Mucosa of descending colon (tissue), 3 donors: Measurements from ENCODE around the gene SNX21. TPM values are rescaled to one million over a fixed set of nuclear protein-coding genes. Genes with fewer than 3 reads are reported as not detected.

Source experiments
- ATAC-seq: fragments of 200-7000 bp; cut with Tn5 transposase; one replicate; pipeline ENCODE4 v1.9.1; 2020; ENCODE audit warnings: mild to moderate bottlenecking, moderate library complexity
- DNase-seq, 3 donors: peaks; one replicate each; pipeline ENCODE4 v3.0.0-alpha.2; 2020
- H3K36me3 ChIP-seq: fragments of 200-600 bp; one replicate; pipeline ENCODE4 v1.8.0; 2021; ENCODE audit warnings: low read depth, mild to moderate bottlenecking
- H3K4me1 ChIP-seq: fragments of 200-600 bp; one replicate; pipeline ENCODE4 v1.8.0; 2021; ENCODE audit warnings: low read depth, mild to moderate bottlenecking
- H3K4me3 ChIP-seq: fragments of 200-600 bp; one replicate; pipeline ENCODE4 v1.8.0; 2021; ENCODE audit warnings: mild to moderate bottlenecking
- H3K9me3 ChIP-seq: fragments of 200-600 bp; one replicate; pipeline ENCODE4 v1.8.0; 2021; ENCODE audit warnings: mild to moderate bottlenecking
- intact Hi-C, 2 donors: fragments of 100-400 bp; cut with DNase I in 1 of 2; cut with micrococcal nuclease in 1 of 2; formaldehyde crosslinking; loops; one replicate each; pipeline versions ENCODE4 v1.11.0 to v1.11.1; 2022; cut with DNase I, micrococcal nuclease
- total RNA-seq, 3 donors: library from RNA; stranded (reverse); fragmentation: NEBNext Ultra II Directional in 2 of 3; extraction: Animal tissue kit (Norgen Biotek cat#: 25700) in 2 of 3; gene quantifications; one replicate each; pipeline versions ENCODE4 v1.2.1 to v1.2.4, GENCODE V29; 2021 to 2023
- TF ChIP-seq, protein P1 (sequence below): fragments of 200-600 bp; IDR thresholded peaks from one replicate; pipeline ENCODE4 v1.8.0; 2022; ENCODE audit warnings: antibody characterized with exemption, mild to moderate bottlenecking
- donor health status: DM: no; HTN: no; CAD: no; lungs with moderate emphysema.
- donor health status: DM: no; HTN: no; CAD: no.
- donor health status: DM: no; HTN: yes; CAD: no.

SNX21 gene
- total RNA-seq, 3 donors from 2014 or later: 13.8 to 31.5 (median 14.0) TPM

DNA sequence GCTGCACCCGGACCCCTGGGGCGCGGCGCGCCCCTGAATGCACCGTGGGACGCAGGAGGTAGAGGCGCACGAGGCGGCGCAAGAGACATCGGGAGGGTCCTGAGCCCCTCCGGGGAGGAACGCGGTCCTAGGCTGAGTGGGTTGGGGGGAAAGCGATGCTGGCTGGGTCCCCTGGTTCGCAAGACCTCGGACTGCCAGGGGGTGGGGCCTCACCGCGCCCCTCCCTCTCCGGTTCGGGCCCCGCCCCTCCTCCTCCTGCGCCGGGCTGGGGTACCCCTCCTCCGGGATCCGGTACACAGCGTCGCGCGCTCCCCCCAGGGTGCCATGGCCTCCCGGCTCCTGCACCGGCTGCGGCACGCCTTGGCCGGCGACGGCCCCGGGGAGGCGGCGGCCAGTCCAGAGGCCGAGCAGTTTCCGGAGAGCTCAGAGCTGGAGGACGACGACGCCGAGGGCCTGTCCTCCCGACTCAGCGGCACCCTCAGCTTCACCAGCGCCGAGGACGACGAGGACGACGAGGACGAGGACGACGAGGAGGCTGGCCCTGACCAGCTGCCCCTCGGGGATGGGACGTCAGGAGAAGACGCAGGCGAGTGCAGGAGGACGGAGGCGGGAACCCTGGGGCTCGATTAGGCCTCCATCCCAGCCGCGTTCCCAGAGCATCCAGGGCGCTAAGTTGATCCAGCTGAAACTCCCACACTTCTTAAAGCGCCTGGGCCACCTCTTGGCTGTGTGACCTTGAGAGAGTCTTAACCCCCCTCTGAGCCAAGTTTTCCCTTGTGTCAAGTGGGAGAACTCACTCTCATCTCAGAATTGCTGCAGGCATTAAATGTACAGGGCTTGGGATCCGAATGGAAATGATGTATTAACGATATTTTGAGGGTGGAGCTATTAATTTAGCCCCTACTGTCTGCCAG lies 541 bp downstream of the SNX21 start:
- DNase-seq: peak; percentile 73 to 83 (median 77)
- Histone ChIP-seq H3K4me3 (peak overlapping the region; percentile 36), H3K9me3 (no peaks in the 10 kb centered on the region), H3K4me1 (peaks cover 15% of the 10 kb centered on the region), H3K36me3 (no peaks in the 10 kb centered on the region)
- intact Hi-C loops: no loop called here
- peak; percentile 86 for ATAC-seq
- TF ChIP-seq, protein P1, sequence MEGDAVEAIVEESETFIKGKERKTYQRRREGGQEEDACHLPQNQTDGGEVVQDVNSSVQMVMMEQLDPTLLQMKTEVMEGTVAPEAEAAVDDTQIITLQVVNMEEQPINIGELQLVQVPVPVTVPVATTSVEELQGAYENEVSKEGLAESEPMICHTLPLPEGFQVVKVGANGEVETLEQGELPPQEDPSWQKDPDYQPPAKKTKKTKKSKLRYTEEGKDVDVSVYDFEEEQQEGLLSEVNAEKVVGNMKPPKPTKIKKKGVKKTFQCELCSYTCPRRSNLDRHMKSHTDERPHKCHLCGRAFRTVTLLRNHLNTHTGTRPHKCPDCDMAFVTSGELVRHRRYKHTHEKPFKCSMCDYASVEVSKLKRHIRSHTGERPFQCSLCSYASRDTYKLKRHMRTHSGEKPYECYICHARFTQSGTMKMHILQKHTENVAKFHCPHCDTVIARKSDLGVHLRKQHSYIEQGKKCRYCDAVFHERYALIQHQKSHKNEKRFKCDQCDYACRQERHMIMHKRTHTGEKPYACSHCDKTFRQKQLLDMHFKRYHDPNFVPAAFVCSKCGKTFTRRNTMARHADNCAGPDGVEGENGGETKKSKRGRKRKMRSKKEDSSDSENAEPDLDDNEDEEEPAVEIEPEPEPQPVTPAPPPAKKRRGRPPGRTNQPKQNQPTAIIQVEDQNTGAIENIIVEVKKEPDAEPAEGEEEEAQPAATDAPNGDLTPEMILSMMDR: no peak

DNA sequence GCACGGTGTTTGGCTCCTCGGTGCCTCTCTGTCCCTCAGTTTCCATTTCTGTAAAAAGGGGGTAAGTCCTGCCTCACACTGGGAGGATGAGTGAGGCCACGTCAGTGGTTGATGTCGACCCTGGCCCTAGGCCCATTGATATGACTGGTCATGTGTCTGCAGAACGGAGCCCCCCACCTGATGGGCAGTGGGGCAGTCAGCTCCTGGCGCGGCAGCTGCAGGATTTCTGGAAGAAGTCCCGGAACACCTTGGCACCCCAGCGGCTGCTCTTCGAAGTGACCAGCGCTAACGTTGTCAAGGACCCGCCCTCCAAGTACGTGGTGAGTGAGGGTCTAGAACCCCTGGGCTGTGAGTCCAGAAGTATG lies 1.2 kb downstream of the SNX21 start:
- no peak overlapping the region for H3K4me3 ChIP-seq
- no peaks in the 10 kb centered on the region for H3K36me3 ChIP-seq
- H3K4me1 ChIP-seq: peaks cover 15% of the 10 kb centered on the region
- ATAC-seq (no peak), DNase-seq (peak in 2 of 3 donors; percentile 19 to 59)
- TF ChIP-seq, protein P1: no peak
- intact Hi-C loops: no loop called here
- H3K9me3 ChIP-seq: no peaks in the 10 kb centered on the region

DNA sequence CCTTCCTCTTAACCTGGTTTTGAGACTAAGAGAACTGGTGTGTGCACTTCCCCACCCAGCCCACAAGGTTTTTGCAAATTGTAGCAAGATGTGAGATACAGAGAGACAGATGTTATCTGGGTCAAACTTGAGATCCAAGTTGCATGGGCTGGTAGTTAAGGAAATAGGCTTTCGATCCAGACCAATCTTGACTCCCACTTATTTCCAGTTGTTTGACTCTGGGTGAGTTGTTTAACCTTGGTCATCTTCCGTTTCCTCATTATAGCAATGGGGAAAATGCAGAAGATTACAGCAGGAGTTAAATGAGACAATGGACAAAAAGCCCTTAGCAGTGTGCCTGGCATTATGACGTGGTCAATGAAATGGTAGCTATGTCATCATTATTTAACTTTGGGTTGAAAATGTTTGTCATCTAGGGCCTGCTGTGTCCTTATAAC lies 1.7 kb downstream of the SNX21 start:
- ATAC-seq: no peak
- TF ChIP-seq, protein P1: no peak
- Histone ChIP-seq H3K4me3 (no peak overlapping the region), H3K36me3 (no peaks in the 10 kb centered on the region), H3K4me1 (peaks cover 15% of the 10 kb centered on the region), H3K9me3 (no peaks in the 10 kb centered on the region)
- intact Hi-C loops: no loop called here
- DNase-seq: no peak

DNA sequence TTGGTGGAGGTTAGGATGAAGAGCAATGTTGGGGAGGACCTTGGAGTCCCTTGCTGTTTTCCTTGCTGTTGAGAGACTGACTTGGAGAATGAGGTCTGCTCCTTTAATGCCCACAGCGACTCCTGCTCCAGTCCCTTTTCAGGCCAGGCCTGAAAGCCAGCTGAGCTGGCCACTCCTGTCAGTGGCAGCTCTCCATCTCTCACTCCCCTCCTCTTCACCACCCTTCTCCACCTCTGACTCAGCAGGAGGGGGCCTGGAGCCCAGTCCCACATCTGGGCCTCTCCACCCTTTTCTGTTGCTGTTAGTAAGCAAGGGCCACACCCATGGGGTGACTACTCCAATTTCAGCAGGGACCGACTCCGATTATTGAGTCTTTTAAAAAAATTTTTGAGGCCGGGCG lies 2.2 kb downstream of the SNX21 start:
- TF ChIP-seq, protein P1: no peak
- no peak overlapping the region for H3K4me3 ChIP-seq
- no peaks in the 10 kb centered on the region for H3K9me3 ChIP-seq
- intact Hi-C loops: no loop called here
- ATAC-seq (no peak), DNase-seq (peak in 2 of 3 donors; percentile 20 to 63)
- H3K36me3 ChIP-seq: no peaks in the 10 kb centered on the region
- peaks cover 15% of the 10 kb centered on the region for H3K4me1 ChIP-seq

DNA sequence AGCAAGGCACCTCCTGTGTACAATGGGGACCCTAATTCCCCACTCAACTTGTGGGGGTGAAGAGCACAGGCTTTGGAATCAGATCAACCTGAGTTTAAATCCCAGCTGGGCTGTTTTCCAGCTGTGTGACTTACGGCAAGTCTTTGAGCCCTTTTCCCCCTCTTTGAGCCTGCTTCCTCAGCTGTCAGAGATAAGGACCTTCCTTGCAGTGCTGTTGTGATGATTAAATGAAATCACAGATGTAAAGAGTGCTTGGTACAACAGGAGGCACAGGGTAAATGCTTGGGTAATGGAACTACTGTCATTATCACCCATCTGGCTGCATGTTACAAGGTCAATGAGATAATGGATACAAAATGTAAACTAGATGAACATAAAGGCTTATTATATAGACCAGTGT lies 3.2 kb downstream of the SNX21 start:
- Histone ChIP-seq H3K4me3 (no peak overlapping the region), H3K9me3 (no peaks in the 10 kb centered on the region), H3K36me3 (no peaks in the 10 kb centered on the region), H3K4me1 (peaks cover 15% of the 10 kb centered on the region)
- intact Hi-C loops: no loop called here
- ATAC-seq (no peak), DNase-seq (no peak)
- TF ChIP-seq, protein P1: no peak
